ENCODE data around the gene SERINC1. TPM values are rescaled to one million over a fixed set of nuclear protein-coding genes. Genes with fewer than 3 reads are reported as not detected.

SERINC1 gene
- total RNA-seq, 1 experiment from 2014 or later, result 94.1 TPM

DNA sequence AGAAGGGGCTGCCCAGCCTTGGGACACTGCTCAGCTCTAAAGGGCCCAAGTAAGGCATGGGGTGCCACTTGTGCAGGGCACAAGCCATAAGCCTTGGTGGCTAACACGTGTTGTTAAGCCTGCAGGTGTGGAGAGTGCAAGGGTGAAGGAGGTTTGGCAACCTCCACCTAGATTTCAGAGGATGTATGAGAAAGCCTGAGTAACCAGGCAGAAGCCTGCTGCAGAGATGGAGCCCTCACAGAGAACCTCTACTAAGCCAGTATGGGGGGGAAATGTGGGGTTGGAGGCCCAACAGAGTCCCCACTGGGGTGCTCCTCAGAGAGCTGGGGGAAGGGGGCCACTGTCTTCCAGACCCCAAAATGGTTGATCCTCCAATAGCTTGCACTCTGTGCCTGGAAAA is 32.6 kb downstream of the SERINC1 start:
- no peak for DNase-seq (ENCODE audit: extremely low read depth, low read depth)

DNA sequence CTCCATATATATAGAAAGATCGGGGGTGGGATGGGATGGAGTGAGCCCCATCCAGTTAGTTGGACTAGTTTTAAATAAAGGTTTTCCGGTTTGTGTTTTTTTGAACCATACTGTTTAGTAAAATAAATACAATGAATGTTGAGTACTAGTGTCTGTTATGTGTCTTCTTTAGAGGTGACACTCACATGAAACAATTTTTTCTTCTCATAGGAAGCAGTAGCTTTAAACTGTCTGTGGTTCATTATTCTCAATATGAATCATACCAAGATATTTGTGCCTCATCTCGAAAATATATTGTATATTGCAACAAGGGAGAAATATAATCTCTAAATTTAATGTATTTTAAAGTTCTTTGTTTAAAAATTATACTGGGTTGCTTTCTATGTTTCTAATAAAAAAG is 38.8 kb downstream of the SERINC1 start:
- DNase-seq (ENCODE audit: extremely low read depth, low read depth), result no peak

DNA sequence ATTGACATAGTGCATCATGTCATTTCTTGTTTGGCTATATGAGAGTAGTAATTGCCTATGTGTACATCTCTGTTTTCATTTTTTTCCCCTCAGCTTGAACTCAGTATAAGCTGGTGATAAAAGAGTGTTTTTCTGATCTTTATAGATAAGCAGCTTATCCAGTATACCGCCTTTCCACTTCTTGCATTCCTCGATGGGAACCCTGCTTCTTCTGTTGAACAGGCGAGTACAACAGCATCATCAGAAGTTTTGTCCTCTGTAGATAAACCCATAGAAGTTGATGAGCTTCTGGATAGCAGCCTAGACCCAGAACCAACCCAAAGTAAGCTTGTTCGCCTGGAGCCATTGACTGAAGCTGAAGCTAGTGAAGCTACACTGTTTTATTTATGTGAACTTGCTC is 39.8 kb downstream of the SERINC1 start:
- no peak for DNase-seq (ENCODE audit: extremely low read depth, low read depth)

DNA sequence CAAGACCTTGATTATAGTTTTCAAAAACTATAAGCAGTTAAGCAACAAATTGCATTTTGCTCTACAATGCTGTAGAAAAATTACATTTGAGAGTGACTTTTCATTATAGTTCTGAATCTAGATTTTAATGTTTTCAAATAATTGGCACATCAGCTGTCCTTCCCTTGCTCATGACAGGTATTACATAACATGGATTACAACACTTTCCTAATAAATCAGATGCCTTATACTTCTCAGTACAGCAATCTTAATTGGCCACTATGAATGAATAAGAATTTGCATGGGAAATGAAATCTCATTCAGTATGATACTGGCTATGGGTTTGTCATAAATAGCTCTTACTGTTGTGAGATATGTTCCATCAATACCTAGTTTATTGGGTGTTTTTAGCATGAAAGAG is 42.3 kb downstream of the SERINC1 start:
- no peak for DNase-seq (ENCODE audit: extremely low read depth, low read depth)

DNA sequence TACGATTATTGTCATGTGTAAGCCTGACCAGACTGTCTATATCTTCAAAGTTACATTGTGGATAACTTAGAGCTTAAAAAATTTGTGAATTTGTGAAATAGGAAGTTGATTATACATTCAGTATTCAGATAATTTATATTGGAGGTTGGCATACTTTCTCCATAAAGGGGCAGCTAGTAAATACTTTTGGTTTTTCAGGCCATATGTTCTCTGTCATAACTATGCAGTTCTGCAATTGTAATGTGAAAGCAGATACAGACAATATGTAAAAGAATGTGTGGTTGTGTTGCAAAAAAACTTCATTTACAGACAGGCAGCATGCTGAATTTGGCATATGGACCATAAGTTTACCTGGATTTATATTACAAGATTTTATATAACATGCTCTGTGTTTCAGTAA is 42.8 kb downstream of the SERINC1 start:
- DNase-seq (ENCODE audit: extremely low read depth, low read depth), result no peak

DNA sequence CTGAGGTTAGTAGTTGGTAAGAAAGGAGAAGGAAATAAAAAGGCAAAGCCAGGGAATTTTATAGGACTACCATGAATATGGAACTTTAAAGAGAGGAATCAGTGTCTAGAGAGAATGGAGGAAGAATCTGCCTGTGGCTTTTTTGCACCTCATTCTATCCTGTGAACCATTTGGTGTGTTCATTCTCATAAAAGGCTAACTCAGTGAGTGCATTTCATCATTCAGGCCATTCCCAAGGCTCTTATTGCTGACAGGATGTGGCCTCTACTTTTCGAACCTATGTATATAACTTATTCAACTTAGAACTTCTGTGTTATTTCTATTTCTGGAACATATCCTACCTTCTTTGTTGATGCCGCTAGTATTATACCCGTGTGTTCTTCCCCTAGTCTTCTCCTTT is 45.0 kb downstream of the SERINC1 start:
- DNase-seq (ENCODE audit: extremely low read depth, low read depth), result no peak

DNA sequence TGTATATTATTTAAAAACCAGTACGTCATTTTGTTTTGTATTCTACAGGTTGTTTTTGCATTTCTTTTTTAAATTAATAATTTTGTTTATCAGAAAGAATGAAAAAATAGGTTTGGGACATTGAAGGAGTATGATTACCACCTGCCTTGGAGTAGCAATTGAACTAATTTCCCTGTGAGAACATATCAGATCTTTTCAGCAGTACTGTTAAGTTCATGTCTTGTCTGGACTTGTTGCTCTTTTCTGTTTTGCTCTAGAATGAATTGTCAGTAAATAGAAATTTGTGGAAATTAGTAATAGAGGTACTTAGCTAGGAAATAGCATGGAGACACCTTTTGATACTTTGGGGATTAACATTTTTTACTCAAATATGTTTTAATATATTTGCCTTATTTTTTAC is 47.9 kb downstream of the SERINC1 start:
- DNase-seq (ENCODE audit: extremely low read depth, low read depth), result no peak

DNA sequence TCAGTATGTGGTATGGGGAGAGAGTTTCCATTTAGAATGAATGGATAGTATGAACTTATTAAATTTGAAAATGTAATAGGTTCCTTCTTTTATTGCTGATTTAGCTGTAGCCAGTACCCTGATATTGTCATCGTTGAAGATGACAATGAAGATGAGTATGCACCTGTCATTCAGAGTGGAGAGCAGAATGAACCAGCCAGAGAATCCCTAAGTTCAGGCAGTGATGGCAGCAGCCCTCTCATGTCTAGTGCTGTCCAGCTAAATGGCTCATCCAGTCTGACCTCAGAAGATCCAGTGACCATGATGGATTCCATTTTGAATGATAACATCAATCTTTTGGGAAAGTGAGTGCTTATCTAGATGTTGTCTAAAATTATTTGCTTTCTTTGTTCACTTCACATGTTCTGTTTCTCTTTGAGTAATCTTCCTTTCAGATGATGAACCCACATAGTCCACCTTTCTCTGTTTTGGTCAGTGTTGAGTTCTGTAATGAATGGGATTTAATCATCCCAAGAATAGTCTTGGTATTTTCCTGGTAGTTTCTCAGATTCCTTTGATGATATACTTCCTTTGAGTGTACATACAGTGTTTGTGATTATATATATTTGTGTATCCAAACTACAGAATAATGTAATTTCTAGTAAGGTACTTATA is 48.9 kb downstream of the SERINC1 start:
- no peak for DNase-seq (ENCODE audit: extremely low read depth, low read depth)

DNA sequence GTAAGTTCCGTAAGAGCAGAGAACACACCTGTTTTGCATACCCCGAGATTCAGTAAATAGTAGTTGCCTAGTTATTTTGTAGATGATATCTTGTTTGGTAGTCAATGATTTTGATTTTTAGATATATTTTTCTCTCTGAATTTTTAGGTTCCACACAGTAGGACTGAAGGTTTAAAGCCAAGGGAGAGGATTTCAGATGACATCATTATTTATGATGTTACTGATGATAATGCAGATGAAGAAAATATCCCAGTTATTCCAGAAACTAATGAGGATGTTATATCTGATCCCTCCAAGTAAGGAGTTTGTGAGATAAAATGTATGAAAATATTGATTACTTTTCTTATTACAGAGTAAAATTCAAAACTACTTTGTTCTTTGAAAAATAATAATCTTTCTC is 49.6 kb downstream of the SERINC1 start:
- no peak for DNase-seq (ENCODE audit: extremely low read depth, low read depth)

DNA sequence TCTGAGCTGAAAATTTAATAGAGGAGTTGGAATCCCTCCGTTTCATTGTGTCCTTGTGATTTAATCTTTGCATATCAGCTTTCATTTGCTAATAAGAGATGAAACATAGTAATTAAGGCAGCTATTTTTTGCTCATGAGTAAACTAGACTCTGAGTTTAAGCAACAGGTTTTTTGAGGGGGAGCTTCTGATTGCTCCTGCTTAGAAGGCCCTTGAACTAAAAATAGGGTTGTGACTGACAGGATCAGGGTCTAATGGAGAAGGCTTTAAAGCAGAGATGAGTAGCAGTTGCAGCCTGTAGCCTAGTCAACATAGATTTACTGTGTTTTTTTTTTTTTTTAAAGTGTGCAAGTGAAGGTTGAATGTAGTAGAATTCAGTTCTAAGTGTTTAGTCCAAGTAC is 54.8 kb downstream of the SERINC1 start:
- no peak for DNase-seq (ENCODE audit: extremely low read depth, low read depth)

DNA sequence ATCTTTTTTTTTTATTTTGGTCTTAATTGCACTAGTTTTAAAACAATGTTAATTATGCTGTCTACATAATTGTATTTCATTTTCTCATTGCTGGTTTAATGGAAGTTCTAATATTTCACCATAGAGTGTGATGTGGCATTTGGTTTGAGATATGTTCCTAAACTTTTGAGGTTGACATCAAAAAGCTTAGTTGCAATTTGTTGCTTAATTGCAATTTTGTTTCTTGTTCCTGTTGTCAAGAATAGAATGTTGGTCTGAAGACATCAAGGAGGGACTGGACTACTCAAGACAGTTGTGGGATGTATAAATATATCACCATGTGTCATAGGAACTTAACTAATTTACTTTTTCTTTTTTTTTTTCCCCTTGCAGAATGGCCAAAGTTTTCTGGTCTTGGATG is 59.6 kb downstream of the SERINC1 start:
- DNase-seq (ENCODE audit: extremely low read depth, low read depth), result no peak

DNA sequence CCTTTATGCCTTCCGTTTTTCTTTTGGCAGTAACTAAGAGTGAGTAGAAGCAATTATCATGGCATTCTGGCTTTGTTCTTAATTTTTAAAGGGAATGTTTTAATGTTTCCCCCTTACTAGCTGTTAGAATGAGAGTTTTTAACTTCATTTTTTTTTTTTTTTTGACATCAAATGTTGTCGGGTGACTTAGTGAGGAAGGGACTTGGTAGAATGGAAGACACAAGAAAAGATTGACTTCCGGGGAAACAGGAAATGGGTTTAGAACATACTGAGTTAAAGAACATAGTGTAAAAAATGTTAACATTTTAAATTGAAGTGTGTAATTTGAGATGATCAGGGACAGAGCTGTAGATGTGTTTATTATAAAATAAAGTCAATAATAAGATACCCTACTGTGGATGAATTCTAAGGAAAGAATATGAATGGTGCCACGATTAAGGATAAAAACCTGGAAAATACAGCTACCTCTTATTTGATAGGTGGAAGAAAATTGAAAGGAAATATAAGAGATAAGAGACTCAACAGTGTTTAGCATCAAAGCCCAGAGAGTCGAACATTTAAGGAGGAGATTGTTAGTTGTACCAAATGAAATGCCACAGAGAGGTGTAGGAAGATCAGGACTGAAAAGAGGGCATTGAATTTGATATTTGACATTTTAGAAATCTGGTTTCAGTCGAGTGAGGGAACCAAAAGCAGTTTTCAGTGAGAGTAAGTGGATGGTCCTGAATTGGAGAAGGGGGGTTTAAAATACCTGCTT is 62.7 kb downstream of the SERINC1 start:
- no peak for DNase-seq (ENCODE audit: extremely low read depth, low read depth)

DNA sequence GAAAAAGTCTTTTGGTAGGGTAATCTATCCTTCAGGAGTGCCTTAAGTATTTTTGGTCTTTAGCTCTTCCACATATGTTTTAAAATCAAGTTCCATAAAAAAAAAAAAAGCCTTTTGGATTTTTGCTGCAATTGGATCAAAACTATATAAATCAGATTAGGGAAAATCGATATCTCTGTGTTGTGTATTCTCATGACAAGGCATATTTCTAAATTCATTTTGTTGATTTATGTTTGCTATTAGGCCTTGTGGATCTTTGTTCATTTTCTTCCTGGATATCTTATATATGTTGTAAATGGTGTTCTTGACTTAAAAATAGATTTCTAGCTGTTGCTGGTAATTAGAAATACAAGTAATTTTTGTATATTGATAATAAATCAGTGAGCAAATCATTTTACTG is 63.4 kb downstream of the SERINC1 start:
- no peak for DNase-seq (ENCODE audit: extremely low read depth, low read depth)

DNA sequence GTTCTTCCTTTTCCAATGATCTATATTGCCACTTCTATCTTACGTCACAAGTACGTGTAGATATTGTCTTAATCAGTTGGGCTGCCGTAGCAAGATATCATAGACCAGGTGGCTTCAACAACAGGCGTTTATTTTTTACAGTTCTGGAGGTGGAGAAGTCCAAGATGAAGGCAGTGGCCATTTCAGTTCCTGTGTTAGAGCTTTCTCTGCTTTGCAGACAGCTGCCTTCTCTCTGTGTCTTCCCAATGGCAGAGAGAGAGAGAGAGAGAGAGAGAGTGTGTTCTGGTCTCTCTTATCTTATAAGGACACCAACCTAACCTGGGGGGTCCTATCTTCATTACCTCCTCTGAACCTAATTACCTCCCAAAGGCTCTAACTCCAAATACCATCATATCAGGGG is 63.9 kb downstream of the SERINC1 start:
- DNase-seq (ENCODE audit: extremely low read depth, low read depth), result no peak

DNA sequence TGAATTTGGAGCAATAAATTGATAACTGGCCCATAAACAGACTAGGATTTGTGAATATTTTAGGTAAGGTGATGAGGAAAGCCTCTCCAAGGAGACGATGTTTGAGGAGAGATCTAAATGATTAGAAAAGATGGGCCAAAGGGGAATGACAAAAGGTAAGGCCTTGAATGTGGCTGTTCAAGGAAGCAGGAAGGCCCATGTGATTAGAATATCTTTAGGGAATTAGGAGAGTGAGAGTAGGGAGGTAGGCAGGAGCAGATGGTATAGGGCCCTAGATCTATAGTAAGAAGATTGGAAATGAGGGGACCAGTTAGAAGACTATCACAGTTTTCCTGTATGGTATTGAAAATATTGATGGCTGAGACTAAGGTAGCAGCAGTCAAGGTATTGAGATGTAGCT is 65.4 kb downstream of the SERINC1 start:
- no peak for DNase-seq (ENCODE audit: extremely low read depth, low read depth)

DNA sequence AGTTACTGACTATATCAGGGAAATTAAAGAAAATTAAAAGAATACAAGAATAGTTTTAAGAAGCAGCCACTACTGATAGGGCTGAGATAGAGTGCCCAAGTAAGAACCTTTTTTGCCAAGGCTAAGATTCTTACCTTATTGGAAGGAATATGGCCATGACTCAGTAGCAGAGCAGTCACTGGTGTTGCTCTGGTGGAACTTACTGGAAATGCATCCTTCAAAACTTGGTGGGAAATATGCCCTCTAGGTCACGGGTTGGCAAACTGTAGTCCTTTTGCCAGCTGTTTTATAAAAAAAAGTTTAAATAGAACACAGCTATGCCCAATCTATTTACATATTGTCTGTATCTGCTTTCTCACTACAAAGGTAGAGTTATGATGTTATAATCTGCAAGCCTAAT is 66.2 kb downstream of the SERINC1 start:
- DNase-seq (ENCODE audit: extremely low read depth, low read depth), result no peak

DNA sequence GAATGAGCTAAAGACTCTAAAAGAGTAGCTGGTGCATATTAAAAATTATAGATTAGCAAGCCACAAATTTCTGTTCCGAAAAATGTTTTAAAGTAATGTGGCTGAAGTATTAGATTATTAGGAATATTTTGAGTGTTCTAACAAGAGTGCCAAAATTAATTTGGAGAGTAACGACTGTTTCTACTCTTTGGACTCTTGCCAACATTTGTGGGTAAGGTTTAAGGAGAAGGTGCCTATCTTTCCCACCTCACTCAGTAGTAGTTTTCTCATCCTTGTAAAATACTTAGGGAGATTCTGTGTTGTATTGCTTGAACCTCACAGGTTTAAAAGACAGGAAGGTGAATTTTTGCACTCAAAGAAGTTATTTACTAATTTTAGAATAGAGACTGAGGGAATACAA is 67.2 kb downstream of the SERINC1 start:
- DNase-seq (ENCODE audit: extremely low read depth, low read depth), result no peak

DNA sequence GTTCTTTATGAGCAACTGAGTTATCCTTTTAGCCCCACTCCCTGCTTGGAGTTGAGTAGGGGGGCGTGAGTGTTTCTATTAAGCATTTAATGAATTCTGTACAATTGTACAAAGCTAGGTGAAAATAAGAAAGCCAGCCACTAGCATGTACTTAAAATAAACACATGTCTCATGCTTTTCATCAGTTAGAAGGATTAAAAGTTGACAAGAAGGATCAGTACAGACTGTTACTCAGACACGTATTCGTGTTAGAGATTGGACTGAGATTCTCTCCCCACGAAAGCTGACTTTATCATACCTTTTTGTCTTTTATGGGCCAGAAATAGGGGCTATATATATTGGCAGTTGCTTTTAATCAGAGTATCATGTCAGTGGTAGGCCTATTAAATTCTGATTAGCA is 70.5 kb downstream of the SERINC1 start:
- DNase-seq (ENCODE audit: extremely low read depth, low read depth), result no peak

DNA sequence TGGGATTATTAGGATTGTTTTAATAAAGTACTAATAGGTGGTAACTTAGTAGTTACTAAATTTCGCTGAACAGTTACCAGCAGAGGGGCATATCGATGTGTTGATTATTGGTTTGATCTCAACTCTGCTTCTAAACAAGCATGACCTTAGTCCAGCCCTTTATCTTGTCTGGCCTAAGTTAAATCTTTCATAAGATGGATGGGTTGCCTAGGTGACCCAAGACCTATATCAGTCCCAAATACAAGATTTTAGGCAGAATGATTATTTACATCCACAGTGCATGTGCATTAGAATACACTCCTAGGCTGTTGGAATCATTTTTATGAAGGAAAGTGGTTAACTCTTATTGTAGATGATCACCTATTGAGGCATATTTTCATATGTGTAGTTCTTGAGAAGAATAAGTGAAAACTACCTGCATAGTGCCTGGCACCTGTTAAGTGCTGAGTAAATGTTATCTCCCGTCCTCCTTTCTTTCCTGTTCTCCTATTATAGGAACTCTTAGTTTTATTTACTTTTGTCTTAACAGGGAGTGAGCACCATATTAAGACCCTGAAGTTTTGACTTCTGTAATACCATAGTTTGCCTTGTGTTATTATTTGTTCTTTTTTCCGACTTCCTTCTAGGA is 71.0 kb downstream of the SERINC1 start:
- DNase-seq (ENCODE audit: extremely low read depth, low read depth), result no peak

DNA sequence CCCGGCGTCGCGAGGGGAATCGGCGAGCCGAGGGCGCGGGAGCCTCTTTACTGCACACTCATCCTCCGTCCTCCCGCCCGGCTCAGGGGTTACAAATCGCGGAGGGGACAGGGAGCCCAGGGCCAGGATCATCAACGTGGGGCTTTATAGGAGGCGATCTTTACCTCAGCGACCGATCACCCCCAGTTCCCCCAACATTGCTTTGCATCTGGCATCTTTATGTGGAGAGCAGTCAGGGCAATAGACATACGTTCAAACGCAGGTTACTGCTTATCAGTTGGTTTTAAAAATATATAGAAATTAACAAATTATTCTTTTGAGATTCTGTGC is 71.5 kb downstream of the SERINC1 start:
- no peak for DNase-seq (ENCODE audit: extremely low read depth, low read depth)

DNA sequence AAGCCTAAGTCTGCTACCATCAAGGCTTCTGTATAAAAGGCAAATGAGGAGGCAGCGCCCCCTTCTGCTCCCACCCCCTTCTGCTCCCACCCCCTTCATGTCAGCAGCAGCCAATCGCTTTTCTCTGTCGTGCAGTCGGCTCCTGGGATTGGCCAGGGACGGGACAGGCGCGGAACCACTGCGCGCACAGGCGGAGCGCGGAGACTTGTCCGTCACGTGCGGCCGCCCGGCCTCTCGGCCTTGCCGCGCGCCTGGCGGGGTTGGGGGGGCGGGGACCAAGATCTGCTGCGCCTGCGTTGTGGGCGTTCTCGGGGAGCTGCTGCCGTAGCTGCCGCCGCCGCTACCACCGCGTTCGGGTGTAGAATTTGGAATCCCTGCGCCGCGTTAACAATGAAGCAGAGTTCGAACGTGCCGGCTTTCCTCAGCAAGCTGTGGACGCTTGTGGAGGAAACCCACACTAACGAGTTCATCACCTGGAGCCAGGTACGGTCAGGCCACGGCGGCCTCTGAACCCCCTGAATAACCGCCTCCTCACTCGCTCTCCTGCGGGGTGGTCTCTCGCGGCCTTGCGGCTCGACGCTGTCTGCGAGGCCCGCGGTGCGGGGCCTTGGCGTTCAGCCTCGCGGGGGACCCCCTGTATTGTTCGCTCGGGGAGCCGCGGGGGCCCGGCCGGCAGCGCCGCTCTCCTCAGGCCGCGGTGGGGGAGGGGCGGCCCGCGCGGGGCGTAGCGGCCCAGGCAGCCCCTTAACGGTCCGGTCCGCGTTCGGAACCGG is 72.1 kb downstream of the SERINC1 start, which contains the start of gene HSF2:
TSS of gene HSF2 (plus strand) at position 305 of the 773 bp plus-strand sequence. CDS start at position 391, 86 bp downstream.
- DNase-seq (ENCODE audit: extremely low read depth, low read depth), result peak; percentile 91

DNA sequence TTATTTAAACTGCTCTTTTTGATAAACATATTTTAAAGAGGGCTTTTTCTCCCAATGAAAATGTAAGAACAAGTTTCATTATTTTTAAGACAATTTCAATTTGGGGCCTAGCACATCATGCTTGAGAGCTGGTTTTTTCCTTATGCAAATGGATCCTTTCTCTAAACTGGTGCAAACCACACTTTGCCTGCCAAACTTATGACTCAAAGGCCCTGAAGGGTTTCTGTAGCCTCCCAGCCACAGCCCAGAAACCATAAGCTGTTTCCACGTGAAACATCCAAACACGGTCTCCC is 72.6 kb downstream of the SERINC1 start:
- DNase-seq (ENCODE audit: extremely low read depth, low read depth), result no peak

Measured in NCI-H460 (cell line).